Measurements from ENCODE around the gene SCAP. TPM values are rescaled to one million over a fixed set of nuclear protein-coding genes. Genes with fewer than 3 reads are reported as not detected.
A peak's percentile ranks its signal among the peaks of the same experiment; 100 is the strongest.
"Not testable (repeated sequence)": the region's sequence is repeated elsewhere in the genome, so short reads cannot be mapped to it uniquely, and the experiment has no call there.

Gene SCAP
- polyA plus RNA-seq, 10 donors, result 36.8 to 59.3 (median 44.6) TPM

DNA sequence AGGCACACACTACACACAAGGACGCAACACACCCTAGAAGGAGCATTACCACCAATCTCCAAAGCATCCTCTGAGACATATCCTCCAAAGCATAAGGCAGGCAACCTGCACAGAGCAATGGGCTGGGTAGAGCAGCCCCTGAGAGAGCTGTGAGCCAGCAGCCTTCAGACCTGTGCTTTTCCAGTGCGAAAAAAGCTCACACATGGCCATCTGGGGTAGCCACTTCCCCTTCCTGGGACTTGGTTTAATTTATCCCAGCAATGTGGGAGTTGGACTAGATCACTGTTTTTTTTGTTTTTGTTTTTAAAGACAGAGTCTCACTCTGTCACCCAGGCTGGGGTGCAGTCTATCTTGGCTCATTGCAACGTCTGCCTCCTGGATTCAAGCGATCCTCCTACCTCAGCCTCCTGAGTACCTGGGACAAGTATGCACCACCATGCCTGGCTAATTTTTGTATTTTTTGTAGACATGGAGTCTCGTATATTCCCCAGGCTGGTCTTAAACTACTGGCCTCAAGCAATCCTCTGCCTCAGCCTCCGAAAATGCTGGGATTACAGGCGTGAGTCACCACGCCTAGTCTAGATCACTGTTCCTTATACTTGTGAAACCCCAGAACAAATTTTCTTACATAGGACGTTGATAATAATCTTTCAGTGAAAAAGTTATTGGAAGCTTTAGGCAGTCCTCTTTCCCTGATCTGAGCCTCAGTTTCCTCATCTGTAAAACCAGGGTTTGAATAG is 76.0 kb downstream of the SCAP start:
- no peak for DNase-seq

DNA sequence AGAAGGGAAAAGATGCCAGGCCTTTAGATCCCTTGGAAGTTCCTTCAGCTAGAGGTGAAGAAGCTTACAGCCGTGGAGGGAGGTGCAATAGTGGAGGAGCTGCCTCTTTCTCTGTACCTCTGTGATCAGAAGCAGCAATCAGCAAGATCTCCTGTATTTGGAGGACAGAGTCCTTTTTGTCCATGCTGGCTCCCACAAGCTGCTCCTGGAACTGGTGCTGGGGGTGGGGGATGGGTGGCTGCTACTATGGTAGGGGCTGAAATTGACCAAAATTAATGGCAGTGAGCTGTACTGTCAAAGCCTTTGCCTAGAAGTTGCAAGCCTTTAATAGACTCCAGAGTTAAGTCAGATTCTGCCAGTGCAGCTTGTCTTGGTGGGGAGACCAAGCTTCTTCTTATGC is 76.7 kb downstream of the SCAP start:
- no peak for DNase-seq

DNA sequence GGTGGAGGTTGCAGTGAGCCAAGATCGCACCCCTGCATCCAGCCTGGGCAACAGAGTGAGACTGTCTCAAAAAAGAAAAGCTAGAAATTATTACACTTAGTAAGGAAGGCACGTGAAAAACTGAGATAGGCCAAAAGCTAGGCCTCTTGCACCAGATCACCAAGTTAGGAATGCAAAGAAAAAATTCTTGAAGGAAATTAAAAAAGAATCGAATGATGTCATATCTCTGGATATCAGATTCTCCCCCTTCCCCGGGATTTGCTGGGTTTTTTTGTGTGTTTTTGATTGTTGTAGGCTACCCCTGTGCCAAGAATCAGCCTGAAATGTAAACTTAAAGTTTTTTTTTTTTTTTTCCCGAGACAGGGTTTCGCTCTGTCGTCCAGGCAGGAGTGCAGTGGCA is 77.5 kb downstream of the SCAP start:
- no peak for DNase-seq

DNA sequence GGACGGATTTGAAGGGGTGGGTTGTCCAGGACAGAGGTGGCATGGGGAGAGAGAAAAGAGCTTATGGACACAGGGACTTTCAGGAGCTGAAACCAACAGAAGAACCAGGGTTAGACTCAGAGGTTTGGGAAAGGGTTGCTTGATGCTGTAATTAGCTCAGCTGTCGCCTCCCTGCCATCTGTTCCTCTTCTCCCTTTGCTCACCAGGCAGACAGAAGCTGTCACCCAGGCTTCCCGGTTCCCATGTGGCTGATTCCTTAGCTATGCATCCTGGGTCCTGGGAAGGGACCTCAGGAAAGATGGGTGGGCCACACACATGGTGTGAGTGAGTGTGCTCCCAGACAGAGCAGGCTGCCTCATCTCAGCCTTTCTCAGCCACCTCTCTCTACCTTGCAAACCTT is 80.9 kb downstream of the SCAP start:
- peak in 1 of 3 donors; percentile 28 for DNase-seq

DNA sequence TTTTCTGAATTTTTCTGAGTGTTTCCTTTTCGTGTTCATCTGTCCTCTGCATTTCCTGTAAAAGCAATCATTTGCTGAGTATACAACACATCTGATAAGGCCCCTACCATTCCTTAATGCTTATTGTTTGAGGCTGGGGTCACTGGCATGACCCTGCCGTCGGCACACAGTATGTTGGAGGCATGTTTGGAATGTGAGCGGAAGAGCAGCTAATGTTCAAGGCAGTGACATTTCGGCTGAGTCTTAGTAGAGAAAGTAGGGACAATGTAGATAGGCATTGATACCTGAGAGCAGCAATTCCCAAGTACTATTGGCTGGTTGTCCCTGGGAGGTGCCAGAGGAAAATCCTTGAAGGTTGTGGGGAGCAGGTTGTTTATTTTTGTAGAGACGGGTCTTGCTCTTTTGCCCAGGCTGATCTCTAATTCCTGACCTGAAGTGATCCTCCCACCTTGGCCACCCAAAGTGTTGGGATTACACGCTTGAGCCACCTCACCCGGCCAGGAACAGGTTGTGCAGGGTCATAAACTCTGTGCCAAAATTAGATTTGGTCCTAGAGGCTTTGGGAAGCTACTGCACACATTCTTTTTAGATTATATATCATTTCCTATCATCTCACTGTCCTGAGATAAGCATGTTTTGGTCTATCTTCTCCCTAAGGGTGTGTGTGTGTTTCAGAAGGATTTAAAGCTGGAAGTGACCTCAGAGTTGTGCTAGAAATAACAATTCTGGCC is 81.4 kb downstream of the SCAP start:
- DNase-seq, result no peak

DNA sequence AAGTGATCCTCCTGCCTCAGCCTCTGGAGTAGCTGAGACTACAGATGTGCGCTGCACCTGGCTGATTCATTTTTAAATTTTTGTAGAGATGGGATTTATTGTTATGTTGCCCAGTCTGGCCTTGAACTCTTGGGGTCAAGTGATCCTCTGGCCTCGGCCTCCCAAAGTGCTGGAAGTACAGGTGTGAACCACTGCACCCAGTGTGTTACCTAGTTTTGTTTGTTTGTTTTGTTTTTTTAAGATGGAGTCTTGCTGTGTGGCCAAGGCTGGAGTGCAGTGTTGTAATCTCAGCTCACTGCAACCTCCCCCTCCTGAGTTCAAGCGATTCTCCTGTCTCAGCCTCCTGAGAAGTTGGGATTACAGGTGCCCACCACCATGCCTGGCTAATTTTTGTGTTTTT is 82.8 kb downstream of the SCAP start:
- no peak for DNase-seq

DNA sequence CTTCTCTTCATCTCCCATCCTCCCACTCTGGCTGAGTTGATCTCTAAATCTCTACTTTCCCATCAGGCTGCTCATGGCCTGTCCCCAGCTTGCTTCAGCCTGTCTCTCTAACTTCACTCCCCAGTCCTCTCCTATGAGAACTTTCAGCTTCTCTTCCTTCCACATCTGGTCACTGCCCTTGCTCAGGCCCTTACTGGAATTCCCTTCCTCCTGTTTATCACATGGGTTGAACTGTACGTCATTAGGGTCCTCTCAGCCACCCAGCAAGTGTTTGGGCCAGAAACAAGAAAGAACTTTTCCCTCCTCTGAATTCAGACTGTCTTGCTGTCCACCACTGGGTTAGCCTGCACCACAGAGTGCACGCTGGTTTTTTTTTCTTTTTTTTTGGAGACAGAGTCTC is 89.9 kb downstream of the SCAP start:
- DNase-seq, result no peak

DNA sequence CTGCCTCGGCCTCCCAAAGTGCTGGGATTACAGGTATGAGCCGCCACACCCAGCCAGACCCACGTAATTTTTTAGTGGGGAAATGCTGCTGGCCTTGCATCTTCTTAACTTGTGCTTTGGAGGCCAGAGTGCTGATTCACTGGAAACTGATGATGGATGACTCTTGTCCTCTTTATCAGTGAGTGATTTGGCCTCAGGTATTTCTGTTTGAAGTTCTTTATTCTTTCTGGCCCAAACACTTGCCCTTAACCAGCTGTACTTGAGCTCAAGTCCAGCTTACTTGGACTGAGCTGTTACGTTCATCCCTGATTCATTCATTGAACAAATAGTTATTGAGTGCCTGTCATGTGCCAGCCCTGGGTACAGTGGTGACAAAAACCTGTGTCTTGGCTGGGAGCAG is 90.7 kb downstream of the SCAP start:
- no peak for DNase-seq

DNA sequence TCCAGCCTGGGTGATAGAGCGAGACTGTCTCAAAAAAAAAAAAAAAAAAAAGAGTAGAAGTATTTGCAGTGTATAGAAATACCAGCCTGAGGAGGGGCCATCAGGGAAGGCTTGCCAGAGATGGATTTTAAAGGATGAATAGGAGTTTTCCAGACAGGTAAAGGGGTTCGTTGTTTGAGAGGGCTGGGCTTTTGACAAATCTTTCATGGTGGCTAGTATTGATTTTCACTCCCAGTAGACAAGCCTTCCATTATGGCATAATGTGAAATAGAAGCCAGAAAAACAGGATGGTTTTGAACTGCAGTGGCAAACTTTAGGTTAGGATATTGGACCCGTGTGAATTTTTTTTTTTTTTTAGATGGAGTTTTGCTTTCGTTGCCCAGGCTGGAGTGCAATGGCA is 91.3 kb downstream of the SCAP start:
- DNase-seq, result no peak

DNA sequence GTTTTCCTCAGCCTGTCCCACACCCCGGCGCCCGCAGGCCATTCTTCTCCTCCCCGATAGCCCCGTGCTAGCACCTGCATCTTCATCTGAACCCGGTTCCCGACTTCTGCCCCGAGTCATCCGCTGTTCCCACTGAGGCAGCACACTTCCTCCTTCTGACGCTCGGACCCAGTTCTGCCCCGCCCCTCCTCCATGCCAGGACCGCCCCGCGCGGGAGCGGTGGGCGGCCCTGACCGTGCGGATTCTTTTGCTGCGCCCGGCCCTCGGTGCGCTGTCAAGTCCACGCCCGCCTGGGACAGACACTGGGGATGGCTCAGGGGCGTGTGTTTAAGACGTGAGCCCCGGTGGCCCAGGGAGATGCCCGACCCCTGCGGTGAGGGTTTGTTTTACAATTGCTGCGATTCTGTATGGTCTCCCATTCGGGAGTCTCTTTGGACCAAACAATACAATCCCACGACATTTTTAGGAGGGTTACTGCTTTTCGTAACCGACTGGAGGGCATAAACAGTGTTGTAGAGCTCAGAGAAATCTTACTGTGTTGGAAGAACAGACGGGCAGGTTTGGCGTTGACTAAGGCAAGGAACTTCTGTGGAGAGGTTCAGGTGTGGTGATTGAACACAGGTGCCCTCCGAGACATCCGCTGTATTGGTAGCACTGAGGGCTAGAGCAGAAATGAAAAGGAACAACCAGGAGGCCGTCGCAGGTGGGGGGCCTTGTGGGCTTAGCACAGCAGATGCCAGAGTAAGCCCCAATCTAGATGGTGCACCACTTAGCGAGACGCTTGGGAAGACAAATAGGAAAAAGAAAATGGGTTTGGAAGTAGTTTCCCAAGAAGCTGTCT is 94.2 kb downstream of the SCAP start:
- peak; percentile 86 to 96 (median 91) for DNase-seq

DNA sequence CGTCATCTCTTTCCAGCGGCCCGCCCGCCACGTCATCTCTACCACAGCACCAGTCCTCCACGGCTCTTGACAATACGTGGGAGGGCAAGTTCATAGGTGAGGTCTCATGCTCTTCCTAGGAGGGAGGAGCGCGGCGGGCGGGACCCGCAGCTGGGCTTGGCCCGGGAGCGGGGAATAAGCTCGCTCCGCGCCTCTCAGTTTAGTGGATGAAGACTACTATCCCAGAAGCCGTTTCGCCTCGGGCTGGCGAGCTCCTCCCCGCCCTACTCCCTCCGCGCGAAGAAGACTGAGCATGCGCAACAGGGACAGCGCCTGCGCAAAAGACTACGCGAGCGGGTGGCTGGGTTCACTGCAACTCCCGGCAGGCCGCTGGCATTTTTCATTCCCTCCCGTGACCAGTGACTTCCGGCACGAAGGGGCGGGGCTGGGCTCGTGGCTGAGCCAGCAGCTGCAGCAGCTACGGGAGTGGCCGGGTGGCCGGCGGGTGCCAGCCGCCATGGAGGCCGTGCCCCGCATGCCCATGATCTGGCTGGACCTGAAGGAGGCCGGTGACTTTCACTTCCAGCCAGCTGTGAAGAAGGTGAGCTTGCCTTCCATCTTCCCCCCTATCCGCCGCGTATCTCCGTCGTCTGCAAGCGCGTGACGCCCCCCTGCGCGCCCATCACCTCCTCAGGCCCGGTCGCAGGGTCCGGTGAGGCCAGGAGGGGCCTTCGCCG is 95.0 kb downstream of the SCAP start, which contains the start of gene PTPN23:
Gene PTPN23 (plus strand): TSS at position 421 of the 716 bp plus-strand sequence. CDS start 76 bp downstream, at position 497.
- peak; percentile 99 to 100 (median 100) for DNase-seq

DNA sequence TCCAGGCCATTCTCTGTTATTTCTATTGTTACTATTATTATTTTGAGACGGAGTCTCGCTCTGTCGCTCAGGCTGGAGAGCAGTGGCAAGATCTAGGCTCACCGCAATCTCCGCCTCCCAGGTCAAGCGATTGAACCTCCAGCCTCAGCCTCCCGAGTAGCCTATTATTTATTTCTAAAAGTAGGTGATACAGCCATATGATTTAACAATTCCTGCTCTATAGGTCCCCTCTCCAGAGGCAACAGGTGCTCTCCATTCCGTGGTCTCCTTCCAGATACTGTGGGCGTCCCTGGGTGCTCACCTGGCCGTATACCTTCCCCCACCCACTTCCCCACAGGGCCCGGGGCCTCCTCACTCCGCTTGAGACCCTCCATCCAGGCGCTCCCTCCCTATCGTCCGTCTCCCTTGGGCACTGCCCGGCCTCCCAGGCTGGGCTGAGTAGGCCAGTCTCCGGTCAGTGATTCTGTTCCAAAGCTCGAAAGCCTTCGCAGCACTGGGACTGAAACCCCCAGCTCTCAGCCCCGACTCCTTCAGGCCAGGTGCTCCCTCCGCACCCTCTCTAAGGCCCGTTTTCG is 95.6 kb downstream of the SCAP start:
- no peak for DNase-seq

DNA sequence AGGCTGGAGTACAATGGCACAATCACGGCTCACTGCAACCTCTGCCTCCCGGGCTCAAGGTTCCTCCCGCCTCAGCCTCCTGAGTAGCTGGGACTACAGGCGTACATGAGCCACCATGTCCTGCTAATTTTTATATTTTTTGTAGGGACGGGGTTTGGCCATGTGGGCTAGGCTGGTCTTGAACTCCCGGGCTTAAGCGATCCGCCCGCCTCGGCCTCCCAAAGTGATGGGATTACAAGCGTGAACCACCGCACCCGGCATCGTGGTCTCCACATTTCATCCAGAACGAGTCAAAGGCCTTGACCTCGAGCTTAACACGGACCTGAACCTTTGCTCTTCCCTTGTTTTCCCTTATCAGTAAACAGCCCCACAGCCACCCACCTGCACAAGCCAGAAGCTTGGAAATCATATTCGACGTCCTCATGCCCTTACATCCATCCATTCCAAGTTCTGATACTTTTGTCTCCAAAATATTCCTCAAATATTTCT is 96.3 kb downstream of the SCAP start:
- no peak for DNase-seq

DNA sequence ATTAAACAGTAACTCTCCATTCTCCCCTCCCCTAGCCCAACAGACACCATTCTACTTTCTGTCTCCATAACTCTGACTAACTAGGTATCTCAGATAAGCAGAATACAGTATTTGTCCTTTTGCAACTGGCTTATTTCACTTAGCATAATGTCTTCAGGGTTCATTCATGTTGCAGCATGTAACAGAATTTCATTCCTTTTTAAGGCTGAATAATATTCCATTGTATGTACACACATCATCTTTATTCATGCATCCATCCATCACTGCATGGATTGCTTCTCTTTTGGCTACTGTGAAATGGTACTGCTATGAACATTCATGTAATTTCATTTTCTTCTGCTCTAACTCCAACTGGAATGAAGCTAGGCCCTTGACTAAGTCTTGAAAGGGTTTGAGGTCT is 96.9 kb downstream of the SCAP start:
- DNase-seq, result no peak

DNA sequence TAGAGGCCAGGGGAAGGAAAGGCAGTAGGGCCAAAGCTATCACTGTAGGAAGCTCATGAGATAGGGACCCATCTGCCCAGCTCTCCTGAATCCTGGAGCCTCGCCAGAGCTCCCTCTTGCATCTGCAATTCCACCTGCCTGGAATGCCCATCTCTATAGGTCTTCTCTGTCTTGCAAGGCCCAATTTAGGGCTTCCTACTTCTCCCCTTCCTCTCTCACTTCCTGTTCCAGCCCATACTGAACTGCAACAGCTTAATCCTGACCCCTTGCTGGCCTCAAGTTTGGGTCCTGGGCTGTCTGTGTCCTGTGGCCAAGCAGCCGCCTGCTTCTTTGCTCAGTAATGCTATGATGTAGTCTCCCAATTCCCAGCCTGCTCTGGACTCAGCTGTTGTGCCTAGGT is 98.6 kb downstream of the SCAP start:
- DNase-seq, result no peak

DNA sequence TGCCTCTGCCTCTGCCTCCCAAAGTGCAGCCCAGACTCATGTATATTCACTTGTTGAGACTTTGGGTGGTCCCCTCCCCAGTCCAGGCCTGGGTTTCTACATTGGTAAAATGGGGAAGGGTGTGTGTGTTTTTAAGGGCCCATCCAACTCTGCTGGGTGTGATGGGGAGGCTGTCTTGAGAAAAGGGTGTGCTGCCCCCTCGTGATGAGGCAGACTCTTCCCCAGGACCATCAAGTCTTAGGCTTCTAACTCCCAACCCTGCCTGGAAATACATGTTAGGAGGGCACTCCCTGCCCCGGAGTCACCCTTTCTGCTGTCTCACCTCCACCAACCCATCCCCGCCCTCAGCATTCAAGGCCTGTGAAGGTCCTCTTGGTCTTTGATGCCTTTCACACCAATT is 99.3 kb downstream of the SCAP start:
- no peak for DNase-seq

DNA sequence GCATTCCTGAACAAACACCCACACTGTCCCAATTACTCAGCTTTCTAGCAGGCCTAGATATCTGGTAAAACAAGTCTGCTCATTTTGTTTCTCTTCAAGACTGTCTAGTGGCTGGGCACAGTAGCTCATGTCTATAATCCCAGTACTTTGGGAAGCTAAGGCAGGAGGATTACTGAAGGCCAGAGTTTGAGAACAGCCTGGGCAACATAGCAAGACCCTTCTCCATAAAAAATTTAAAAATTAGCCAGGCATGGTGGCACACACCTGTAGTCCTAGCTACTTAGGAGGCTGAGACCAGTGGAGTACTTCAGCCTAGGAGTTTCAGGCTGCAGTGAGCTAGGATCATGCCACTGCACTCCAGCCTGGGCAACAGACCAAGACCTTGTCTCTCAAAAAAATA is 101.2 kb downstream of the SCAP start:
- no peak for DNase-seq

DNA sequence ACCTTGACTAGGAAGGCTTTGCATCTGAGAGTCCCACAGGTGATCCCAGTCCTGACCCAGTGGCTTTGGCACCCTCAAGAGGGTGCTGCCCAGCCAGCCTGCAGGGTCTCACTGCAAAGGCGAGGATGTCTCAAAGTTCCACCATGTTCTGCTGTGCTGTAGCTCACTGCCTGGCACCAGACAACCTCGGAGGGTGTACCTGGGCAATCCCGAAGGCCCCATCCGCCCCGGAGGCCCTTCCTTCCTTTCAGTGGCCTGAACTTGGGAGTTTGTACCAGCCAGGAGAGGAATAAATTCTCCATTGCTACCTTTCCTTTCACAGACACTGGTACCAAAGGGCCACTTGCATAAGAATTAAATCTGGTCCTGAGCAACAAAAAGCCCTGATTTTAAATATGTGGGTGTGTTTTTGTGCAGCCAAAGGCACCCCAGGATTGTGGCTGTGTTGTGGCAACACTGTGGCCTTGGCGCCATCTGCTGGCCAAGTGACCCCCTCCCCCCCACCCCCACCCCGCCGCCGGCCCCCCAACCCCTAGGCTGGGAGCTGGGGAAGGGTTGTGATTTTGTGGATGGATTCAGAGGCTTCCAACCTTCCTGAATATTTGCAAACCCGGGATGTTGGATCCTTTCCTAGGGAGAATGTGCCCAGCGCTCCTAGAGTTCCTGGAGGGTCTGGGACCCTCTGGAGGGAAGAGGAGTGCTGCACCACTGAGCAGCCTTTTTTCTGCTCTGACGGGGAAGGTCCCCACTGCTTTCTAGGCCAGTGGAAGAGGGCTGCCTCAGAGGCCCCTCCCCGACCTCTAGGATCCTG is 104.6 kb downstream of the SCAP start:
- DNase-seq, result no peak

DNA sequence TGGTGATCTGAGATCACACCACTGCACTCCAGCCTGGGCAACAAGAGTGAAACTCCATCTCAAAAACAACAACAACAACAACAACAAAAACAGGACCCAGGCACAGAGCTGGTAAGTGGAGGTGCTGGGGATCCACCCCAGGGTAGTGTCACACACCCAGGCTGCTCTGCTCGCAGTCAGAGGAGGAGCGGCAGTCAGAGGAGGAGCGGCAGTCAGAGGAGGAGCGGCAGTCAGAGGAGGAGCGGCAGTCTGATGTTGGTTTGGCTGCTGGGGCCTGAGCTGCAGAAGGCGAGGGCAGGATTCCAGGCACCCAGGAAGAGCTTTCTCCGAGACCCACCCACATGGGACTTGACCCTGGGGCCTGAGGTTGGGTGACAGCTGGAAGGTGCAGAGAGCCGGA is 105.7 kb downstream of the SCAP start:
- DNase-seq, result not testable (repeated sequence)

DNA sequence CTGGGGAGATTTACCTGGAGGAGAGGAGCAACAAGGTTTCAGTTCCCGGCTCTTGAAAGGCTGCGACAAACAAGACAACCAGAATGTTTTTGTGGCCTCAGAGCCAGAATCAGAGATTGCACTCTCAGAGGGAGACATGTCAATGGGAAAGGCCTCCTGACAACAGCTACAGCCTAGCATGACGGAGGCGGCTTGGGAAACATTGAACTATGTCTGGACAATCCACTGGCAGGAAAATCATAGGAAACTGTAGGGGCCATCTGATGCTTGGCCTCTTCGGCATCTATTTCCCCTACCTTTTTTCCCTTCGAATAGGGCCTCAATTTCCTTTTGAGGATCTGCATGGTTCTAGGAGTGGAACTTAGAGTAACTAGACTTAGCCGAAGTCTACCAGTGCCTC is 108.1 kb downstream of the SCAP start:
- DNase-seq, result no peak

Measured in muscle of back (tissue), 11 donors.